ENCODE results near the gene LARGE2. TPM values are rescaled to one million over a fixed set of nuclear protein-coding genes. Genes with fewer than 3 reads are reported as not detected.

The LARGE2 gene
- total and polyA plus RNA-seq, 10 of the 15 experiments (the other 5 are each of a cell fraction or from before 2014, with no cell fraction given), result 0.03 to 0.41 (median 0.19) TPM; not detected in 6

DNA sequence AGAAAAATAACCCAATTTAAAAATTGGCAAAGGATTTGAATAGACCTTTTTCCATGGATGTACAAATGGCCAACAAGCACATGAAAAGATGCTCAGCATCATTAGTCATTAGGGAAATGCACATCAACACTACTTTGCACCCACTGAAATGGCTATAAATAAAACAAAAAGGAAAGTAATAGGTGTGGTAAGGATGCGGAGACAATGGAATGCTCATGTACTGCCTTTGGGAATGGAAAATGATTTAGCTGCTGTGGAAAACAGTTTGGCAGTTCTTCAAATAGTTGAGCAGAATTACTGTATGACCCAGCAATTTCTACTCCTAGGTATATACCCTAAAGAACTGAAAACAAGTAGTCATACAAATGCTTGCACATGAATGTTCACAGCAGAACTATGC is 37.4 kb downstream of the LARGE2 start (continued):
- TF ChIP-seq, protein P1, sequence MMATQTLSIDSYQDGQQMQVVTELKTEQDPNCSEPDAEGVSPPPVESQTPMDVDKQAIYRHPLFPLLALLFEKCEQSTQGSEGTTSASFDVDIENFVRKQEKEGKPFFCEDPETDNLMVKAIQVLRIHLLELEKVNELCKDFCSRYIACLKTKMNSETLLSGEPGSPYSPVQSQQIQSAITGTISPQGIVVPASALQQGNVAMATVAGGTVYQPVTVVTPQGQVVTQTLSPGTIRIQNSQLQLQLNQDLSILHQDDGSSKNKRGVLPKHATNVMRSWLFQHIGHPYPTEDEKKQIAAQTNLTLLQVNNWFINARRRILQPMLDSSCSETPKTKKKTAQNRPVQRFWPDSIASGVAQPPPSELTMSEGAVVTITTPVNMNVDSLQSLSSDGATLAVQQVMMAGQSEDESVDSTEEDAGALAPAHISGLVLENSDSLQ (IDR thresholded peaks at IDR 0.05), result no peak
- TF ChIP-seq POU2F2 (IDR thresholded peaks at IDR 0.05; ENCODE audit: borderline replicate concordance, low read depth, low read length) (no peak), TAF1 (IDR thresholded peaks at IDR 0.05; ENCODE audit: borderline replicate concordance, low read depth, low read length) (no peak)
- TF ChIP-seq, protein P2, sequence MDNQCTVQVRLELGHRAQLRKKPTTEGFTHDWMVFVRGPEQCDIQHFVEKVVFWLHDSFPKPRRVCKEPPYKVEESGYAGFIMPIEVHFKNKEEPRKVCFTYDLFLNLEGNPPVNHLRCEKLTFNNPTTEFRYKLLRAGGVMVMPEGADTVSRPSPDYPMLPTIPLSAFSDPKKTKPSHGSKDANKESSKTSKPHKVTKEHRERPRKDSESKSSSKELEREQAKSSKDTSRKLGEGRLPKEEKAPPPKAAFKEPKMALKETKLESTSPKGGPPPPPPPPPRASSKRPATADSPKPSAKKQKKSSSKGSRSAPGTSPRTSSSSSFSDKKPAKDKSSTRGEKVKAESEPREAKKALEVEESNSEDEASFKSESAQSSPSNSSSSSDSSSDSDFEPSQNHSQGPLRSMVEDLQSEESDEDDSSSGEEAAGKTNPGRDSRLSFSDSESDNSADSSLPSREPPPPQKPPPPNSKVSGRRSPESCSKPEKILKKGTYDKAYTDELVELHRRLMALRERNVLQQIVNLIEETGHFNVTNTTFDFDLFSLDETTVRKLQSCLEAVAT (IDR thresholded peaks at IDR 0.05), result no peak

DNA sequence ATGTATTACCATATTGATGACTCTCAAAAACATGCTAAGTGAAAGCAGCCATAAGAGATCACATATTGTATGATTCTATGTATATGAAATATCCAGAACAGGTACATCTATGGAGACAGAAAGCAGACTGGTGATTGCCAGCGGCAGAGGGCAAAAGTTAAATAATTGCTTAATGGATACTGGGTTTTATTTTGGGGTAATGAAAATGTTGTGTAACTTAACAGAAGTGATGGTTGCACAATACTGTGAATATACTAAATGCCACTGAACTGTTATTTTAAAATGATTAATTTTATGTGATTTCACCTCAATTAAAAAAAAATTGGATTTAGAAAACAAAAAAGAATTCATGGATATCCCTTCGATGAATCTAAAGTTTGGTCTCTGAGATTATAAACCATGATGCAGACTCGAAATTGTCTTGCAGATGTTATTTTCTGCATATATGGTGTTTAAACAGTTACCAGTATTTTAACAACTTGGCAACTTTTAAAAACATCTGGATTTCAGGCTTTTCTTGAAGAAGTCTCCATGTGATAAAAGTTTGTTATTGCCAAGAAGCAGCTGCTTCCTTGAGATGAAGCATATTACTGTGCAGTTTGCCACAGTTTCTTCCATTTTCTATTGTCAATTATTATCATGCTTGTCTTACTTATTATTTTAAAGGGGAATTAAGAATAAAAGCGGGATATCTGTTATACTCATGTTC is 38.1 kb downstream of the LARGE2 start:
- intact Hi-C loops (cut with micrococcal nuclease; ENCODE audit: unreplicated experiment), result loop anchor here (10.0 kb wide), 2 partner anchors 274 to 344 kb away; no protein-coding TSS in a partner anchor
- Histone ChIP-seq H2AFZ (ENCODE audit: control insufficient read depth, low read depth, low read length) (no peak overlapping the region), H4K20me1 (ENCODE audit: control insufficient read depth, insufficient read depth) (no peaks in the 10 kb centered on the region), H3K27ac (ENCODE audit: control insufficient read depth, insufficient read depth) (no peak overlapping the region), H3K9me3 (replicated peaks; ENCODE audit: control insufficient read depth, insufficient read depth, low read length) (no peaks in the 10 kb centered on the region), H3K4me3 (no peak overlapping the region), H3K79me2 (ENCODE audit: control insufficient read depth, insufficient read depth, low read length) (no peaks in the 10 kb centered on the region), H3K4me1 (ENCODE audit: control insufficient read depth, insufficient read depth, low read length) (no peaks in the 10 kb centered on the region), H3K36me3 (ENCODE audit: control insufficient read depth in 2 of 2, insufficient read depth in 2 of 2, low read length in 1 of 2) (peaks cover 4 to 5% of the 10 kb centered on the region in 2 experiments; a peak in 3 of 4 replicates), H3K9ac (ENCODE audit: control insufficient read depth, insufficient read depth, low read length) (no peak overlapping the region), H3K27me3 (replicated peaks in 1 of 2; ENCODE audit: control insufficient read depth in 2 of 2, insufficient read depth in 2 of 2, low read length in 1 of 2) (no peaks in the 10 kb centered on the region), H3K4me2 (ENCODE audit: control insufficient read depth, insufficient read depth) (no peak overlapping the region)
- ChIA-PET CTCF (interaction anchor here (1.0 to 2.5 kb wide), 3 partner anchors 10 to 46 kb away, joined by 3 to 7 read pairs (median 3); no protein-coding TSS in a partner anchor), POLR2A (no interaction called here), RAD21 (ENCODE audit: unreplicated experiment) (no interaction called here), SMC1A (ENCODE audit: uncharacterized antibody, unreplicated experiment) (interaction anchor here (1.9 kb wide), 1 partner anchor 46 kb away, joined by 4 read pairs; no protein-coding TSS in a partner anchor)
- WGBS (ENCODE audit: insufficient coverage, insufficient replicate concordance, low lambda C conversion rate, missing lambda C conversion rate), result 89% methylated on average over 4 of the region's 4 CpGs
- in situ Hi-C loops (cut with MboI), result no loop called here
- FAIRE-seq (no peak), DNase-seq (ENCODE audit: low read depth, low spot score) (no peak), ATAC-seq (no peak)
- no TSS peak for BruUV-seq (replicated peaks)
- TF ChIP-seq, protein P3, sequence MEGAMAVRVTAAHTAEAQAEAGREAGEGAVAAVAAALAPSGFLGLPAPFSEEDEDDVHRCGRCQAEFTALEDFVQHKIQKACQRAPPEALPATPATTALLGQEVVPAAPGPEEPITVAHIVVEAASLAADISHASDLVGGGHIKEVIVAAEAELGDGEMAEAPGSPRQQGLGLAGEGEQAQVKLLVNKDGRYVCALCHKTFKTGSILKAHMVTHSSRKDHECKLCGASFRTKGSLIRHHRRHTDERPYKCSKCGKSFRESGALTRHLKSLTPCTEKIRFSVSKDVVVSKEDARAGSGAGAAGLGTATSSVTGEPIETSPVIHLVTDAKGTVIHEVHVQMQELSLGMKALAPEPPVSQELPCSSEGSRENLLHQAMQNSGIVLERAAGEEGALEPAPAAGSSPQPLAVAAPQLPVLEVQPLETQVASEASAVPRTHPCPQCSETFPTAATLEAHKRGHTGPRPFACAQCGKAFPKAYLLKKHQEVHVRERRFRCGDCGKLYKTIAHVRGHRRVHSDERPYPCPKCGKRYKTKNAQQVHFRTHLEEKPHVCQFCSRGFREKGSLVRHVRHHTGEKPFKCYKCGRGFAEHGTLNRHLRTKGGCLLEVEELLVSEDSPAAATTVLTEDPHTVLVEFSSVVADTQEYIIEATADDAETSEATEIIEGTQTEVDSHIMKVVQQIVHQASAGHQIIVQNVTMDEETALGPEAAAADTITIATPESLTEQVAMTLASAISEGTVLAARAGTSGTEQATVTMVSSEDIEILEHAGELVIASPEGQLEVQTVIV (IDR thresholded peaks at IDR 0.05; ENCODE audit: borderline replicate concordance, partially characterized antibody), result no peak
- TF ChIP-seq TCF7 (IDR thresholded peaks at IDR 0.05; ENCODE audit: borderline replicate concordance) (no peak), IKZF2 (IDR thresholded peaks at IDR 0.05) (no peak), MEF2B (IDR thresholded peaks at IDR 0.05; ENCODE audit: partially characterized antibody, poor library complexity, severe bottlenecking) (no peak), ZBED1 (IDR thresholded peaks at IDR 0.05; ENCODE audit: borderline replicate concordance) (no peak), SIN3A (IDR thresholded peaks at IDR 0.05; ENCODE audit: low read depth, low read length) (no peak), RAD21 (IDR thresholded peaks at IDR 0.05; ENCODE audit: insufficient read depth, low read depth, low read length) (no peak), CBX5 (IDR thresholded peaks at IDR 0.05; ENCODE audit: low read depth) (no peak)
- TF ChIP-seq, protein P4, sequence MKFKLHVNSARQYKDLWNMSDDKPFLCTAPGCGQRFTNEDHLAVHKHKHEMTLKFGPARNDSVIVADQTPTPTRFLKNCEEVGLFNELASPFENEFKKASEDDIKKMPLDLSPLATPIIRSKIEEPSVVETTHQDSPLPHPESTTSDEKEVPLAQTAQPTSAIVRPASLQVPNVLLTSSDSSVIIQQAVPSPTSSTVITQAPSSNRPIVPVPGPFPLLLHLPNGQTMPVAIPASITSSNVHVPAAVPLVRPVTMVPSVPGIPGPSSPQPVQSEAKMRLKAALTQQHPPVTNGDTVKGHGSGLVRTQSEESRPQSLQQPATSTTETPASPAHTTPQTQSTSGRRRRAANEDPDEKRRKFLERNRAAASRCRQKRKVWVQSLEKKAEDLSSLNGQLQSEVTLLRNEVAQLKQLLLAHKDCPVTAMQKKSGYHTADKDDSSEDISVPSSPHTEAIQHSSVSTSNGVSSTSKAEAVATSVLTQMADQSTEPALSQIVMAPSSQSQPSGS (IDR thresholded peaks at IDR 0.05; ENCODE audit: low read length), result no peak

Measured in GM12878 (cell line).